Cardiac muscle cell (in vitro differentiated cells and primary cell): ENCODE measurements around the gene KCNQ5. TPM values are rescaled to one million over a fixed set of nuclear protein-coding genes. Genes with fewer than 3 reads are reported as not detected.

ENCODE experiments used
- DNase-seq, 2 donors: peaks; one replicate each; pipeline versions ENCODE4 v3.0.0 to v3.0.0-alpha.2; 2010 to 2017; ENCODE audit warnings: low read depth in 1 of 2, low spot score in 1 of 2
- H3K27ac ChIP-seq: fragments of 200-600 bp; sonication (generic); 2 replicates; pipeline ENCODE4 v1.5.1; 2016
- H3K27me3 ChIP-seq: fragments of 200-600 bp; sonication (generic); 2 replicates; pipeline ENCODE4 v1.6.0; 2016; ENCODE audit warnings: control low read depth
- H3K36me3 ChIP-seq: fragments of 200-600 bp; sonication (generic); 2 replicates; pipeline ENCODE4 v1.5.1; 2016; ENCODE audit warnings: control low read depth
- H3K4me1 ChIP-seq: fragments of 200-600 bp; sonication (generic); 2 replicates; pipeline ENCODE4 v1.8.1; 2017; ENCODE audit warnings: low read depth, mild to moderate bottlenecking, mixed run types
- H3K4me3 ChIP-seq: fragments of 200-600 bp; sonication (generic); 2 replicates; pipeline ENCODE4 v1.5.1; 2016; ENCODE audit warnings: mild to moderate bottlenecking
- H3K9me3 ChIP-seq: fragments of 200-600 bp; sonication (generic); 2 replicates; pipeline ENCODE4 v1.5.1; 2017; ENCODE audit warnings: low read depth, mild to moderate bottlenecking, control low read depth
- CTCF ChIP-seq: IDR thresholded peaks from 2 replicates; pipeline ENCODE4 v1.5.1; 2012; ENCODE audit warnings: low read depth, mild to moderate bottlenecking, low read length
- polyA plus RNA-seq: library from polyadenylated mRNA; unstranded; fragments of >200 nt; fragmentation: Nextera tagmentation; extraction: Ambion mirVana; gene quantifications from 2 replicates; pipeline ENCODE4 v1.2.1, GENCODE V29; 2016
- total RNA-seq: library from RNA; depleted of rRNA; stranded (reverse); fragments of >200 nt; gene quantifications from 2 replicates; pipeline ENCODE4 v1.2.3, GENCODE V29; 2016

Gene KCNQ5
- total and polyA plus RNA-seq, 2 experiments from 2014 or later: 31.4 to 45.4 TPM

DNA sequence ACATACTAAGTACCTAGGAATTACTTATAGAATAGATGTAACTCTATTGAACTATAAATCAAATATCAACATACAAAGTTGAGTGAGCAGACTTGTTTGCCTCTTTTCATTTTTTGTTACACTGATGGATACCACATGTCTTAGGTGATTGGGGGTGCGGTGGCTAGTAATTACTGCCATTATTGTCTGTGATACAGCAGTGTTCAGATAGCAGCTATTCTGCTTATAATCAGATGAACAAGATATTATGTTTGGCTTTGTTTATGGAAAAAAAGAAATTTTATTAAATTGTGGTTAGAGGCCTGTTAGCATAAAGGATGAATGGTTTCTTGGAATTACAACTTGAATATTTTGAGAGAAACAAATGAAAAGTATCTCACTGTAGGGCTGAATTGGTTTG lies 55.9 kb downstream of the KCNQ5 start:
- no peaks in the 10 kb centered on the region for H3K27me3 ChIP-seq
- no peak for DNase-seq
- H3K27ac ChIP-seq: peak overlapping the region; percentile 26
- H3K36me3 ChIP-seq: no peaks in the 10 kb centered on the region
- TF ChIP-seq CTCF: no peak
- H3K4me3 ChIP-seq: no peak overlapping the region
- H3K4me1 ChIP-seq: peaks cover 31% of the 10 kb centered on the region
- H3K9me3 ChIP-seq: no peaks in the 10 kb centered on the region

DNA sequence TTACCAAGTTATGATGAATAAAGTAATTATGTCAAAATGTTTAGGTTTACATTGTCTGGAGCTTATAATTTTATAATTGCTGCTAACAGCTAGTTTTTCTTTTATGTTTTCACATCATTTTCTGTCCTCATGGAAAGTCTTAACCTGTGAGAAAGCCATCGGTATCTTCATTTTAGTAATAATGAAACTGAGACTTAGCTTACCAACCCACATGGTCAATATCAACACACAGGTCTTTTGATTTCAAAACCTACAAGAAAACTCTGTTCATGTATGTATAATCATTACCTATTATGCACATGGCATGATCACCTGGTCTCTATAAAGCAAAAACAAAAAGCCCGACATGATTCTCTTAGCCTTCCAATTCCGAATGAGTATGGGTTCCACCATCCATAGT lies 61.9 kb downstream of the KCNQ5 start:
- no peaks in the 10 kb centered on the region for H3K27me3 ChIP-seq
- no peak for DNase-seq
- H3K4me3 ChIP-seq: no peak overlapping the region
- H3K9me3 ChIP-seq: no peaks in the 10 kb centered on the region
- H3K27ac ChIP-seq: no peak overlapping the region
- no peak for TF ChIP-seq CTCF
- H3K36me3 ChIP-seq: no peaks in the 10 kb centered on the region
- peaks cover 14% of the 10 kb centered on the region for H3K4me1 ChIP-seq

- Histone ChIP-seq H3K4me1 (no peaks in the 10 kb centered on the region), H3K27ac (no peak overlapping the region), H3K36me3 (no peaks in the 10 kb centered on the region), H3K27me3 (no peaks in the 10 kb centered on the region), H3K4me3 (no peak overlapping the region), H3K9me3 (no peaks in the 10 kb centered on the region)
- DNase-seq: no peak
- TF ChIP-seq CTCF: no peak
These were observed 67.5 kb downstream of the KCNQ5 start for GRCh38 chr6:72689107-72689954.

DNA sequence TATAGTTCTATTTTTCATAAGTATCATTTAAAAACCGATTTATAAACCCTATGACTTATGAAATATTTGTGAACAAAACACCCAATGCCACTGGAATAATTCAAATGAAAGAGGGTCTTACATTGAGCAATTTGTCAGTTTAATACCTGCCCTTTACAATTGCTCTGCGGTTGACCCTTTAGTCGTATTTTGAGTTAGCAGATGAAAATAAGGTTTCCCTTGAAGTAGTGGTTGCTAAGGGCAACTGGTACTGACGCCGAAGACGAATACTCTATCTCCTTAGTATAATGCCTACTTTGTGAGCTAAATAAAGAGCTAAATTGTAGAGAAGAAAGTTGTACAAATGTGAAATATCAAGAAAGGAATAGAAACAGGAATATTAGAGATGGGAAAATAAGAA lies 69.4 kb downstream of the KCNQ5 start:
- H3K4me3 ChIP-seq: no peak overlapping the region
- no peak overlapping the region for H3K27ac ChIP-seq
- H3K36me3 ChIP-seq: no peaks in the 10 kb centered on the region
- H3K4me1 ChIP-seq: no peaks in the 10 kb centered on the region
- H3K27me3 ChIP-seq: no peaks in the 10 kb centered on the region
- H3K9me3 ChIP-seq: no peaks in the 10 kb centered on the region
- no peak for TF ChIP-seq CTCF
- no peak for DNase-seq

DNA sequence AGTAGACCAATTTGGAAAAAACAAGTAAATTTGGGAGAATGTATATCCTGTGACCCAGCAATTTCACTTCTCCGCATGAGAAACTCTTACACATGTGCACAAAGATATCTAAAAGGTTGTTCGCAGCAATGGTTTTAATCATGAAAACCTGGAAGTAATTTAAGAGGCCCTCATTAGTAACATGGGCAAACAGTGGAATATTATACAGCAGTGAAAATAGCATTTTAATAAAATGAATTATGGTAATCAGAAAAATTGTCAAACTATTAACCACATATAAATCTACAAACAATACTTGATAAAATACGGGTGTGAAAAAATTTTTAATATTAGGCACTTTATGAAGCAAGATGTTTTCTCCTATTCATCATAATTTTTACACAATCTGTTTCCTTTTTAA lies 74.2 kb downstream of the KCNQ5 start:
- Histone ChIP-seq H3K9me3 (no peaks in the 10 kb centered on the region), H3K27ac (no peak overlapping the region), H3K27me3 (no peaks in the 10 kb centered on the region), H3K36me3 (no peaks in the 10 kb centered on the region), H3K4me1 (no peaks in the 10 kb centered on the region), H3K4me3 (no peak overlapping the region)
- TF ChIP-seq CTCF: no peak
- DNase-seq: no peak
